ENCODE results near the gene PDYN. TPM values are rescaled to one million over a fixed set of nuclear protein-coding genes. Genes with fewer than 3 reads are reported as not detected.

Gene PDYN
- total RNA-seq, 1 donor from 2014 or later: not detected

DNA sequence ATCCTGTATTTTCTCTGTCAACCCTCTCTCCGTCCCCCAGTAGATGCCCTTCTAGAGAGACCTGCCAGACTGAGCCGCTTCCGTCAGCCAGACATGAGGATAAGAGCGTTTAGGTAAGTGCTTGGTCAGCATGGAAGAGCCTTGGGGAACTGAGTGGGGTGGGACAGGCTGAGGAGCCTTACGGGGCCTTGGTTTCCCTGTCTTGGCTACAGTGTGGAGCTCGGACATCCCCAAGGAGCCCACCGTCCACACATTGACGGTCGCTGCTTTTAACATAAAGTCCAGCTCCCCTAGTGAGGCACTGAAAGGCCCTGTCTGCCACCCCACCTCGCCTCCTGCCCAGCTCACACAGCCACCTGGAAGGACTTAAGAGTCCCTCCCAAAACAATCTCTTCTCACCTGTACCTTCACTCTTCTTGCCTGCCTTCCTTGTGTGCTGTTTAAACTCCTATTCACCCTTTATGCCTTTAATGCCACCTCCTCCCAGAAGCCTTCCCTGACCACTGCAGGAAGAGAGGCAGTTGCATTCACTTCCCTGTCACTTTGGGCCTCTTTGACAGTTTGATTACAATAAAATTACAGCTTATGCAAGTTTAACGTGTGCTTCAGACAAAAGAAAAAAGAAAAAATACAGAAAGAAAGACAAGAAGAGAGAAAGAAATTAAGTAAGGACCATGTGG lies 42.3 kb downstream of the PDYN start:
- no peak for DNase-seq (ENCODE audit: low spot score in 2 of 2, unreplicated experiment in 2 of 2)
- H3K4me3 Mint-ChIP-seq: no peak overlapping the region
- no peak overlapping the region for H3K27ac Mint-ChIP-seq
- TF ChIP-seq, protein P1, sequence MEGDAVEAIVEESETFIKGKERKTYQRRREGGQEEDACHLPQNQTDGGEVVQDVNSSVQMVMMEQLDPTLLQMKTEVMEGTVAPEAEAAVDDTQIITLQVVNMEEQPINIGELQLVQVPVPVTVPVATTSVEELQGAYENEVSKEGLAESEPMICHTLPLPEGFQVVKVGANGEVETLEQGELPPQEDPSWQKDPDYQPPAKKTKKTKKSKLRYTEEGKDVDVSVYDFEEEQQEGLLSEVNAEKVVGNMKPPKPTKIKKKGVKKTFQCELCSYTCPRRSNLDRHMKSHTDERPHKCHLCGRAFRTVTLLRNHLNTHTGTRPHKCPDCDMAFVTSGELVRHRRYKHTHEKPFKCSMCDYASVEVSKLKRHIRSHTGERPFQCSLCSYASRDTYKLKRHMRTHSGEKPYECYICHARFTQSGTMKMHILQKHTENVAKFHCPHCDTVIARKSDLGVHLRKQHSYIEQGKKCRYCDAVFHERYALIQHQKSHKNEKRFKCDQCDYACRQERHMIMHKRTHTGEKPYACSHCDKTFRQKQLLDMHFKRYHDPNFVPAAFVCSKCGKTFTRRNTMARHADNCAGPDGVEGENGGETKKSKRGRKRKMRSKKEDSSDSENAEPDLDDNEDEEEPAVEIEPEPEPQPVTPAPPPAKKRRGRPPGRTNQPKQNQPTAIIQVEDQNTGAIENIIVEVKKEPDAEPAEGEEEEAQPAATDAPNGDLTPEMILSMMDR (IDR thresholded peaks at IDR 0.05; ENCODE audit: unreplicated experiment): no peak
- H3K4me1 Mint-ChIP-seq: peaks cover 39% of the 10 kb centered on the region
- H3K9me3 Mint-ChIP-seq: no peaks in the 10 kb centered on the region
- no peaks in the 10 kb centered on the region for H3K36me3 Mint-ChIP-seq
- H3K27me3 Mint-ChIP-seq (ENCODE audit: low read depth): peaks cover 18% of the 10 kb centered on the region

DNA sequence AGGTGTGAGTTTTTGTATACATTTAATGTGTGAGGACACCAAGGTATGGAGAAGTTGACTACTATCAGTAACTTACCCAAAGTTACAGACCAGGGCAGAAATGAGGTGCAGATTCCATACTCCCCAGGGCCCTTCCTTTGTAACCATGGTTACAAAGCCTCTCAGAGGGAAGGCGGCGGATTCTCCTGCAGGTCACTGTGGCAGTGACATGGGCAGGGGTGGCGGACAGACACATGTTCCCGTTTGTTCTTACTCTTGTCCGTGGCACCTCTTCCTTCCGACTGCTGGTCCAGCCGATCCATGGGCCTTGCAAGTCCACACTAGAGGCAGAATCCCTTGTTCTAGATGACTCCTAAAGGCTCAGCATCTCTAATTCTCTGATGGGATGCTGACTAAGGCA lies 43.0 kb downstream of the PDYN start:
- TF ChIP-seq, protein P1 (IDR thresholded peaks at IDR 0.05; ENCODE audit: unreplicated experiment): no peak
- DNase-seq (ENCODE audit: low spot score in 2 of 2, unreplicated experiment in 2 of 2): no peak
- Mint-ChIP-seq H3K4me1 (peaks cover 39% of the 10 kb centered on the region), H3K4me3 (no peak overlapping the region), H3K9me3 (no peaks in the 10 kb centered on the region), H3K27ac (no peak overlapping the region), H3K36me3 (no peaks in the 10 kb centered on the region), H3K27me3 (ENCODE audit: low read depth) (peaks cover 22% of the 10 kb centered on the region)

DNA sequence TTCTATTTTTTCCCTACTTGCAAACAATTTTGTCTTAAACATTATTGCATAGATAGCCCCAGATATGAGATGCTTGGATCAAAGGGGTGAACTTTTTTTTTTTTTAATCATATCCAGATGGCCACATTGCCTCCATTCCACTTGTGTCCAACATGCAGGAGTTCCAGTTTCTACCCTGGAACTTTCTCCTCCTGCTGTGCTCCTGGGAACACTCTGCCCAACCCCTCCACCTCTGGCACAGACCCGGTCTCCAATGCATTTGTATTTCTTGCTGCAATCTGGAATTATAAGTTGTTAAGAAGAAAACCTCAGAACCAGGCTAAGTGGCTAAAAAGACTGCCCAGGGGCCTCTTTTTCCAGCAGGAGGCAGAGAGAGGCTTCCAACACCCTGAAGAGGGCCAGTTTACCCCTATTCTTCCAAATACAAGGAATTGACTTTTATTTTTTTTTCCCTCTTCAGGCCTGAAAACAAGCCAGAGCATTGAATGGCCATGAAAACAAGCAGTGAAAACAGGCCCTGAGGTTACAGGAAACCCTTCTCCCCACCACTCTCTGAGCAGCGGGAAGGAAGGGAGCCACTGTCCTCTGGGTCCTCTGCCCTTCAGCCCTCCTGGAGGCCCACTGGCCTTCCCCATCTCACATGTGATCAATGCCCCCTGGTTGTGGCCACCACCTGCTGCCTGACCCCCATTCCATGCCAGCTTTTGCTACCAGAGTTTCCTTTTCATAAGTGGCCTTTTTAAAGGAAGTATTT lies 44.3 kb downstream of the PDYN start:
- TF ChIP-seq, protein P1 (IDR thresholded peaks at IDR 0.05; ENCODE audit: unreplicated experiment): no peak
- Mint-ChIP-seq H3K9me3 (no peaks in the 10 kb centered on the region), H3K27me3 (ENCODE audit: low read depth) (peaks cover 27% of the 10 kb centered on the region), H3K36me3 (no peaks in the 10 kb centered on the region), H3K27ac (peak overlapping the region; percentile 14), H3K4me3 (no peak overlapping the region), H3K4me1 (peaks cover 34% of the 10 kb centered on the region)
- no peak for DNase-seq (ENCODE audit: low spot score in 2 of 2, unreplicated experiment in 2 of 2)

DNA sequence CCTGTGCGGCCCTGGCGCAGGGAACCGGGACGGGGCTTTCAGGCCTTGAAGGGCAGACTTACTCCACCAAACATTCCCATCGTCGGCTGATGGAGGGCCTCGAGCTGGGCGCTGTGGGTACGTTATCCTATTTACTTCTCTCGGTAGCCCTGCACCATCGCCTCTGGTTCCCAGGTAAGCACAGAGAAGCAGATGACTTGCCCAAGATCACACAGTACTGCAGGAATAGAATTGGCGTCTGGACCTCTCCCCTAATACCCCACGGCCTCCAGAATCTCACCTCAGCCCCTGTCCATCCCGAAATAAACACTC lies 46.4 kb downstream of the PDYN start:
- Mint-ChIP-seq H3K4me1 (peaks cover 39% of the 10 kb centered on the region), H3K4me3 (no peak overlapping the region), H3K27ac (peak overlapping the region; percentile 5), H3K9me3 (no peaks in the 10 kb centered on the region), H3K36me3 (no peaks in the 10 kb centered on the region), H3K27me3 (ENCODE audit: low read depth) (peaks cover 41% of the 10 kb centered on the region)
- DNase-seq (ENCODE audit: low spot score in 2 of 2, unreplicated experiment in 2 of 2): no peak
- TF ChIP-seq, protein P1 (IDR thresholded peaks at IDR 0.05; ENCODE audit: unreplicated experiment): no peak

DNA sequence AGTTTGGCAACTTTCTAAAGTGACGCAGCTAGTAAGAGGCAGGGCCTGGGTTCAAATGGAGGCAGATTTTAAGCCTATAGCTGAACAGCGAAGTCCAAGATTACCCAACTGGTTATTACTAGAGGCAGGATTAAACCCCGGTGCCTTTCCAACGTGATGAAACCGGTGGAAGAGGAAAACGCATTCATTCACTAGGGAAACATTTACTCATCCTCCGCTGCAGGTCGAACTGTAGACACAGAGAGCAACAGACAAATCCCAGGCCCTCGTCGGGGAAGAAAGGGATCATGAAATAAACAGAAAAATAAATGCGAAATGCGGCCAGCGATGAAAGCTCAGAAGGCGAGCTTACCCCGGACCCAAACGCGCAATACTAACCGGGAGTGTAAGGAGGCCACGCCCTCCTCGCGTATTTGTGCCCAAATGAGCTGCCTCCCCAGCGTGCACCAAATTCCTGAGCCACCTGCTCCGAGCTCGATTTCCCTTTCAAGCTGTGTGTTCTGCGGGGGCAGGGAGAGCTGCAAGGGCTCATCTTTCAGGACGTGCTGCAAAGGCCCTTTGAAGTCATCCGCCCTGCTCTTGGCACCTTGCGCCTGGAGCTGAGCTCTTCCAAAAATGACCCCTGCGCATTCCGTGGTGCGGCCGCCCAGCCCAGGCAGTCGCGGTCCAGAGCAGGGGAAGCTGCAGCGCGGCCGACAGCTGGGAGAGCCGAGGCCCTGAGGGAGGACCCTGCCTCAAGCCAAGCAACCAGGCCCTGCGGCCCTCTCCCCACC lies 46.9 kb downstream of the PDYN start:
- H3K4me1 Mint-ChIP-seq: peaks cover 39% of the 10 kb centered on the region
- H3K27me3 Mint-ChIP-seq (ENCODE audit: low read depth): peaks cover 41% of the 10 kb centered on the region
- no peak overlapping the region for H3K27ac Mint-ChIP-seq
- TF ChIP-seq, protein P1 (IDR thresholded peaks at IDR 0.05; ENCODE audit: unreplicated experiment): no peak
- no peaks in the 10 kb centered on the region for H3K9me3 Mint-ChIP-seq
- no peaks in the 10 kb centered on the region for H3K36me3 Mint-ChIP-seq
- peak overlapping the region; percentile 50 for H3K4me3 Mint-ChIP-seq
- DNase-seq (ENCODE audit: low spot score in 2 of 2, unreplicated experiment in 2 of 2): peak; percentile 34 to 65
